Breast epithelium (tissue), 4 donors: ENCODE data around the gene SMIM15. TPM values are rescaled to one million over a fixed set of nuclear protein-coding genes. Genes with fewer than 3 reads are reported as not detected.

ENCODE experiments used
- DNase-seq, 2 donors: peaks; one replicate each; pipeline ENCODE4 v3.0.0-alpha.2; 2019; ENCODE audit warnings: low spot score in 2 of 2
- H3K27ac ChIP-seq, 2 donors: fragments of 200-600 bp; sonication (generic) in 1 of 2; one replicate each; pipeline ENCODE4 v1.5.1; 2016 to 2019; ENCODE audit warnings: mild to moderate bottlenecking in 1 of 2
- H3K27me3 ChIP-seq, 2 donors: fragments of 200-600 bp; sonication (generic) in 1 of 2; one replicate each; pipeline versions ENCODE4 v1.5.1 to v1.6.0; 2017 to 2019; ENCODE audit warnings: control low read depth in 1 of 2, mild to moderate bottlenecking in 1 of 2
- H3K36me3 ChIP-seq: fragments of 200-600 bp; one replicate; pipeline ENCODE4 v1.5.1; 2019
- H3K4me1 ChIP-seq, 2 donors: fragments of 200-600 bp; sonication (generic); one replicate each; pipeline ENCODE4 v1.5.1; 2016 to 2019; ENCODE audit warnings: control low read depth in 1 of 2
- H3K4me3 ChIP-seq, 3 donors: fragments of 200-600 bp; sonication (generic); 1 replicate in 2 of 3; 2 replicates in 1 of 3; pipeline ENCODE4 v1.5.1; 2016 to 2019; ENCODE audit warnings: mild to moderate bottlenecking in 3 of 3, moderate library complexity in 2 of 3
- H3K9me3 ChIP-seq, 2 donors: fragments of 200-600 bp; sonication (generic) in 1 of 2; one replicate each; pipeline ENCODE4 v1.5.1; 2016 to 2019; ENCODE audit warnings: control low read depth in 1 of 2
- POLR2A ChIP-seq: fragments of 450-650 bp; IDR thresholded peaks from one replicate; pipeline ENCODE4 v1.6.1; 2016; ENCODE audit warnings: antibody characterized with exemption, mild to moderate bottlenecking, moderate library complexity
- POLR2AphosphoS5 ChIP-seq, 3 donors: sonication (generic); formaldehyde crosslinking; IDR thresholded peaks; one replicate each; pipeline ENCODE4 v1.6.1; 2017; ENCODE audit warnings: antibody characterized with exemption in 3 of 3
- intact Hi-C: fragments of 100-400 bp; cut with DNase I; formaldehyde crosslinking; loops from one replicate; pipeline ENCODE4 v1.15.1; 2023; ENCODE audit warnings: low total_unique reads
- total RNA-seq, 3 donors: library from RNA; depleted of rRNA; stranded (reverse); fragments of >200 nt; gene quantifications; one replicate each; pipeline ENCODE4 v1.1.0, GENCODE V29; 2016
- TF ChIP-seq, protein P1 (sequence below), 3 donors: fragments of 450-650 bp; IDR thresholded peaks; one replicate each; pipeline ENCODE4 v1.5.1; 2016 to 2017; ENCODE audit warnings: antibody characterized with exemption in 3 of 3, mild to moderate bottlenecking in 3 of 3, moderate library complexity in 3 of 3

Gene SMIM15
- total RNA-seq, 3 donors from 2014 or later, result 31.4 to 34.0 (median 31.8) TPM

- no peak for TF ChIP-seq POLR2AphosphoS5 (IDR thresholded peaks at IDR 0.05)
- no peak for TF ChIP-seq POLR2A
- TF ChIP-seq, protein P1, sequence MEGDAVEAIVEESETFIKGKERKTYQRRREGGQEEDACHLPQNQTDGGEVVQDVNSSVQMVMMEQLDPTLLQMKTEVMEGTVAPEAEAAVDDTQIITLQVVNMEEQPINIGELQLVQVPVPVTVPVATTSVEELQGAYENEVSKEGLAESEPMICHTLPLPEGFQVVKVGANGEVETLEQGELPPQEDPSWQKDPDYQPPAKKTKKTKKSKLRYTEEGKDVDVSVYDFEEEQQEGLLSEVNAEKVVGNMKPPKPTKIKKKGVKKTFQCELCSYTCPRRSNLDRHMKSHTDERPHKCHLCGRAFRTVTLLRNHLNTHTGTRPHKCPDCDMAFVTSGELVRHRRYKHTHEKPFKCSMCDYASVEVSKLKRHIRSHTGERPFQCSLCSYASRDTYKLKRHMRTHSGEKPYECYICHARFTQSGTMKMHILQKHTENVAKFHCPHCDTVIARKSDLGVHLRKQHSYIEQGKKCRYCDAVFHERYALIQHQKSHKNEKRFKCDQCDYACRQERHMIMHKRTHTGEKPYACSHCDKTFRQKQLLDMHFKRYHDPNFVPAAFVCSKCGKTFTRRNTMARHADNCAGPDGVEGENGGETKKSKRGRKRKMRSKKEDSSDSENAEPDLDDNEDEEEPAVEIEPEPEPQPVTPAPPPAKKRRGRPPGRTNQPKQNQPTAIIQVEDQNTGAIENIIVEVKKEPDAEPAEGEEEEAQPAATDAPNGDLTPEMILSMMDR (IDR thresholded peaks at IDR 0.05), result no peak
- intact Hi-C loops, result no loop called here
- Histone ChIP-seq H3K4me1 (peaks cover 0 to 4% of the 10 kb centered on the region in 2 donors), H3K4me3 (no peak overlapping the region), H3K27ac (no peak overlapping the region), H3K27me3 (no peaks in the 10 kb centered on the region), H3K9me3 (no peaks in the 10 kb centered on the region), H3K36me3 (no peaks in the 10 kb centered on the region)
- DNase-seq, result no peak
Observed at GRCh38 chr5:61160497-61160896, 1.8 kb downstream of the SMIM15 start.

- intact Hi-C loops, result no loop called here
Observed at GRCh38 chr5:61159836-61160235, 2.4 kb downstream of the SMIM15 start.

GRCh38 chr5:61159070-61159469 lies 3.2 kb downstream of the SMIM15 start:
- Histone ChIP-seq H3K36me3 (no peaks in the 10 kb centered on the region), H3K9me3 (no peaks in the 10 kb centered on the region), H3K27me3 (no peaks in the 10 kb centered on the region), H3K27ac (no peak overlapping the region), H3K4me1 (peaks cover 0 to 4% of the 10 kb centered on the region in 2 donors), H3K4me3 (no peak overlapping the region)
- TF ChIP-seq, protein P1 (IDR thresholded peaks at IDR 0.05), result no peak
- TF ChIP-seq POLR2AphosphoS5 (IDR thresholded peaks at IDR 0.05), result no peak
- no peak for TF ChIP-seq POLR2A
- DNase-seq, result no peak
- intact Hi-C loops, result no loop called here

More at GRCh38 chr5:61159836-61160235, 2.4 kb downstream of the SMIM15 start:
- Histone ChIP-seq H3K4me3 (no peak overlapping the region), H3K27ac (no peak overlapping the region), H3K4me1 (peaks cover 0 to 4% of the 10 kb centered on the region in 2 donors), H3K27me3 (no peaks in the 10 kb centered on the region), H3K9me3 (no peaks in the 10 kb centered on the region), H3K36me3 (no peaks in the 10 kb centered on the region)
- no peak for TF ChIP-seq POLR2AphosphoS5 (IDR thresholded peaks at IDR 0.05)
- TF ChIP-seq, protein P1 (IDR thresholded peaks at IDR 0.05), result no peak
- no peak for TF ChIP-seq POLR2A
- DNase-seq, result no peak

GRCh38 chr5:61151893-61152292 lies 10.4 kb downstream of the SMIM15 start:
- intact Hi-C loops, result no loop called here
- Histone ChIP-seq H3K4me1 (no peaks in the 10 kb centered on the region), H3K36me3 (no peaks in the 10 kb centered on the region), H3K4me3 (no peak overlapping the region), H3K27ac (no peak overlapping the region), H3K27me3 (no peaks in the 10 kb centered on the region), H3K9me3 (no peaks in the 10 kb centered on the region)
- TF ChIP-seq, protein P1 (IDR thresholded peaks at IDR 0.05), result no peak
- TF ChIP-seq POLR2AphosphoS5 (IDR thresholded peaks at IDR 0.05) (no peak), POLR2A (no peak)
- DNase-seq, result no peak

DNA sequence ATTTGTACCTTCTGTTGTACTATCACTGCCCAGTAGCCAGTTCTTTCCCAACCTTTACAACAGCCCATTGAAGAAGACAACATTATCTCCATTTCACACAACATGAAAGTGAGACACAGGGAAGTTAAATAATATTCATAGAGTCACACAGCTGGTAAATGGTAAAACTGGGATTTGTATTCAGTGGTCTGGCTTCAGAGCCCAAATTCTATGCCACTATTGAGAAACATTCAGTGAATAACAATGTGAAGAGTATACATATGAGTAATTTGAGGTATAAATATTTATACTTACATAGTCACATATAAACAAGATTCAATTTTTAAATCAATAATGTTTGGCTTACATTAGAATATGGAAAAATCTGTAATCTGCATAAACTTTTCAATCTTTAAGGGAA lies 13.8 kb downstream of the SMIM15 start:
- no peak for DNase-seq
- no peaks in the 10 kb centered on the region for H3K36me3 ChIP-seq
- no peaks in the 10 kb centered on the region for H3K27me3 ChIP-seq
- TF ChIP-seq, protein P1 (IDR thresholded peaks at IDR 0.05), result no peak
- no peak for TF ChIP-seq POLR2A
- no peak for TF ChIP-seq POLR2AphosphoS5 (IDR thresholded peaks at IDR 0.05)
- intact Hi-C loops, result no loop called here
- H3K4me3 ChIP-seq, result no peak overlapping the region
- H3K4me1 ChIP-seq, result no peaks in the 10 kb centered on the region
- no peak overlapping the region for H3K27ac ChIP-seq
- no peaks in the 10 kb centered on the region for H3K9me3 ChIP-seq
